ENCODE measurements around the gene CDCA4. TPM values are rescaled to one million over a fixed set of nuclear protein-coding genes. Genes with fewer than 3 reads are reported as not detected.

CDCA4 gene
- total RNA-seq, 1 donor from 2014 or later = 15.2 TPM

GRCh38 chr14:105023791-105024480, 3.1 kb upstream of the CDCA4 start:
- intact Hi-C loops (cut with DNase I) = loop anchor here (5.0 kb wide), 1 partner anchor 52 kb away; no protein-coding TSS in a partner anchor
- Histone ChIP-seq H3K9me3 (no peaks in the 10 kb centered on the region), H3K4me3 (no peak overlapping the region), H3K36me3 (no peaks in the 10 kb centered on the region), H3K27ac (no peak overlapping the region), H3K27me3 (no peaks in the 10 kb centered on the region), H3K4me1 (peaks cover 35% of the 10 kb centered on the region)
- TF ChIP-seq CTCF (IDR thresholded peaks at IDR 0.05) (no peak), POLR2A (IDR thresholded peaks at IDR 0.05) (no peak), POLR2AphosphoS5 (IDR thresholded peaks at IDR 0.05; ENCODE audit: insufficient read depth in 1 of 2, low read depth in 1 of 2) (no peak)
- DNase-seq (ENCODE audit: extremely low spot score in 2 of 2) = no peak

GRCh38 chr14:105023144-105023543, 2.3 kb upstream of the CDCA4 start:
- Histone ChIP-seq H3K27ac (no peak overlapping the region), H3K27me3 (no peaks in the 10 kb centered on the region), H3K36me3 (no peaks in the 10 kb centered on the region), H3K4me3 (no peak overlapping the region), H3K9me3 (no peaks in the 10 kb centered on the region), H3K4me1 (peaks cover 40% of the 10 kb centered on the region)
- TF ChIP-seq POLR2AphosphoS5 (IDR thresholded peaks at IDR 0.05; ENCODE audit: insufficient read depth in 1 of 2, low read depth in 1 of 2) (no peak), POLR2A (IDR thresholded peaks at IDR 0.05) (no peak), CTCF (IDR thresholded peaks at IDR 0.05) (no peak)
- intact Hi-C loops (cut with DNase I) = loop anchor here (5.0 kb wide), 1 partner anchor 51 kb away; no protein-coding TSS in a partner anchor
- DNase-seq (ENCODE audit: extremely low spot score in 2 of 2) = no peak

- Histone ChIP-seq H3K4me1 (peaks cover 41% of the 10 kb centered on the region), H3K27me3 (no peaks in the 10 kb centered on the region), H3K36me3 (no peaks in the 10 kb centered on the region), H3K4me3 (no peak overlapping the region), H3K27ac (no peak overlapping the region), H3K9me3 (no peaks in the 10 kb centered on the region)
- no peak for DNase-seq (ENCODE audit: extremely low spot score in 2 of 2)
- intact Hi-C loops (cut with DNase I) = loop anchor here (5.0 kb wide), 1 partner anchor 50 kb away; no protein-coding TSS in a partner anchor
- TF ChIP-seq CTCF (IDR thresholded peaks at IDR 0.05) (no peak), POLR2AphosphoS5 (IDR thresholded peaks at IDR 0.05; ENCODE audit: insufficient read depth in 1 of 2, low read depth in 1 of 2) (no peak), POLR2A (IDR thresholded peaks at IDR 0.05) (no peak)
Measured at GRCh38 chr14:105022276-105022670, 1.4 kb upstream of the CDCA4 start.

GRCh38 chr14:105021656-105022275, 883 bp upstream of the CDCA4 start:
- peaks cover 43% of the 10 kb centered on the region for H3K4me1 ChIP-seq
- intact Hi-C loops (cut with DNase I) = loop anchor here (5.0 kb wide), 1 partner anchor 49 kb away; no protein-coding TSS in a partner anchor

More at GRCh38 chr14:105021656-105022275, 883 bp upstream of the CDCA4 start:
- peak overlapping the region; percentile 62 for H3K27ac ChIP-seq
- H3K36me3 ChIP-seq = no peaks in the 10 kb centered on the region
- H3K27me3 ChIP-seq = no peaks in the 10 kb centered on the region
- no peaks in the 10 kb centered on the region for H3K9me3 ChIP-seq
- no peak for DNase-seq (ENCODE audit: extremely low spot score in 2 of 2)
- H3K4me3 ChIP-seq = peak overlapping the region; percentile 53 to 62
- TF ChIP-seq CTCF (IDR thresholded peaks at IDR 0.05) = no peak
- no peak for TF ChIP-seq POLR2A (IDR thresholded peaks at IDR 0.05)
- peak in 1 of 2 donors; percentile 58 for TF ChIP-seq POLR2AphosphoS5 (IDR thresholded peaks at IDR 0.05; ENCODE audit: insufficient read depth in 1 of 2, low read depth in 1 of 2)

Measured in vagina (tissue), 2 donors.